ENCODE measurements around the gene PCDH15.

Gene PCDH15

DNA sequence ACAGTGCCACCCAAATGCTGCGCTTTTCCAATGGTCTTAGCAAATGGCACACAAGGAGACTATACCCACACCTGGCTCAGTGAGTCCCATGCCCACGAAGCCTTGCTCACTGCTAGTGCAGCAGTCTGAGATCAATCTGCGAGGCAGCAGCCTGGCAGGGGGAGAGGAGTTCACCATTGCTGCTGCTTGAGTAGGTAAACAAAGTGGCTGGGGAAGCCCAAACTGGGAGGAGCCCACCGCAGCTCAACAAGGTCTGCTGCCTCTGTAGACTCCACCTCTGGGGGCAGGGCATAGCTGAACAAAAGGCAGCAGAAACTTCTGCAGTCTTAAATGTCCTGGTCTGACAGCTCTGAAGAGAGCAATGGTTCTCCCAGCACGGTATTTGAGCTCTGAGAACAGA lies 891.2 kb downstream of the PCDH15 start:
- no peak overlapping the region for H3K4me3 Mint-ChIP-seq
- no peak for DNase-seq
- no peaks in the 10 kb centered on the region for H3K27me3 Mint-ChIP-seq
- H3K27ac Mint-ChIP-seq = no peak overlapping the region
- peaks cover 14 to 26% of the 10 kb centered on the region in 2 donors for H3K9me3 Mint-ChIP-seq
- no peaks in the 10 kb centered on the region for H3K36me3 Mint-ChIP-seq (ENCODE audit: insufficient read depth)
- no peak for ATAC-seq (replicated peaks)
- H3K4me1 Mint-ChIP-seq (ENCODE audit: low read depth in 2 of 2) = no peaks in the 10 kb centered on the region

DNA sequence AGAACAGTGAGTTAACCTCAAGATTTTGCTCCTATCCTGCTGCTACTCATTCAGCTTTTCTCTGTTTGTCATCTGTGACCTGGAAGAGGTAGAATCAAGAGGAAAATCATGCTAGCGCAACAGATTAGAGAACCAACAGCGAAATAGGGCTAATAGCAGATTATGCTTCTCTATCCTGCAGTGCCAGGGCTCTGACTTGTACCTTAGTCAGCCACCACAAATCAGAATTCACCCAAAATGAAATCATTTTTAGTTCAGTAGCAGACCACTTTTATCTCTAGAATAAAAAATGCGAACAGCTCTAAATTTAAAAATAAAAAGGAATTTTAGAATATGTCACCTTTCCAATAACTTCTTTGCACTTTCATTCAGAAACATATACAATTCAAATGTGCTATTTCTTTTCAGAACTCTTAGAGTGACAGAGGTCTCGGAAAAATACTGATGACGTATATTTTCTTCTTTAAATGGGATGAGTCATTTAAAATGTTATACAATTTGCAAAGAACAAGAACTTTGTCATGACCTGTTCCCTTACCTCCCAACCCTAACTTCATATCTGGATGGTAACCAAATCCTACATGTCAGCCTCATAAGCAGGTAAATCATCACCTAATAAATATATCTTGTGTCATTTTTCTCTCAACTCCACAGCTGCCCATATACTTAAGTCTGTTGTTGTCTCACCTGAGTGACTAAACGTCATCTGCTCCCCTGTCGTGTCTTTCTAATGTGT lies 896.4 kb downstream of the PCDH15 start:
- Mint-ChIP-seq H3K27ac (no peak overlapping the region), H3K27me3 (no peaks in the 10 kb centered on the region), H3K36me3 (ENCODE audit: insufficient read depth) (no peaks in the 10 kb centered on the region), H3K4me1 (ENCODE audit: low read depth in 2 of 2) (no peaks in the 10 kb centered on the region), H3K9me3 (peaks cover 8 to 9% of the 10 kb centered on the region in 2 donors), H3K4me3 (no peak overlapping the region)
- ATAC-seq (replicated peaks) (no peak), DNase-seq (no peak)

DNA sequence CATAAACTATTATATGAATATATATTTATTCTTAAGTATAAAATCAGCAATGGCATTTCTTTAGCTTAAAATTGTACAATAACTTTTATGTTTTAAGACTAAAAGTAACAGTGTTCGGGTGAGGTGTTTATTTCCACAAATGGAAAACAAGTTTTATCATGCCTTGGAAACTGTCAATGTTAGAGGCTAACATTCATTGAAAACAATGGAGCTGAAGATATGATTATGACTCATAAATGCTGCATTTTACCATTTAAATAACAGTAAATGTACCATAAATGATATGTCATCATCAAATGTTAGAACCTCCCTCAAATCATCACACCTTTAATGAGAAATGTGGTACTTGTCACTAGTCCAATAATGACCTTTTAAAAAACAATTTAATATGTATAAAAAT lies 897.3 kb downstream of the PCDH15 start:
- Mint-ChIP-seq H3K4me3 (no peak overlapping the region), H3K27ac (no peak overlapping the region), H3K36me3 (ENCODE audit: insufficient read depth) (no peaks in the 10 kb centered on the region), H3K27me3 (no peaks in the 10 kb centered on the region), H3K4me1 (ENCODE audit: low read depth in 2 of 2) (no peaks in the 10 kb centered on the region), H3K9me3 (peaks cover 7 to 9% of the 10 kb centered on the region in 2 donors)
- DNase-seq (no peak), ATAC-seq (replicated peaks) (no peak)

DNA sequence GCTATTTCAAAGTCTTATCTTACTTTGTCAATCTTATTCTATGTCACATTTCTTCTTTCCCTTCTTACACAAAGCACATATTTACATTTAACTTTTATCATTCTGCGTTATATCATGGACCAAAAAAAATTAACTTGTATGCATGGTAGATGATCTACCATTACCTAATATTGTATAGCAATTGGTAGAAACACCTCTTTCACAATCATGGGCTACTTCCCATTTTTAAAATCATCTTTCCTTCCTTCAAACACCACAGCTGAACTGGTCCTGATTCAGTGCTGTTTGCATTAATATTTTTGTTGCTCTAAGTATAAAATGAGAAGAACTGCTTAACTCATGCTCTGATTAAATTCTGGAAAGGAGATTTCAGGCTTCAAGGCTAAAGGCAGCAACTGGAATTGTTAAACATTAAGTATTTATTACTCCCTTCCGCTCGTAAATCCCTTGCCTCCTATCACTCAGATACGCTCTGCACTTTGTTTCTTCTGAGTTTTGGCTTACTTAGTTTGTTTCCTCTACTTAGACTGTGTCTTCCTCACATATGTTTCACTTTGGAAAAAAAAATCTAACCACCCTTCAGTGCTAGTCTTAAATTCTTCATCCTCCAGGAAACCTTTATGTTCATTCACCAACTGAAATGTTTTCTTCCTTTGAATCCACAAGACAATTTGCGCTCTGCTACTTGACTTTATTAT lies 901.4 kb downstream of the PCDH15 start:
- H3K9me3 Mint-ChIP-seq = peaks cover 0 to 3% of the 10 kb centered on the region in 2 donors
- no peak overlapping the region for H3K4me3 Mint-ChIP-seq
- no peak for DNase-seq
- H3K4me1 Mint-ChIP-seq (ENCODE audit: low read depth in 2 of 2) = no peaks in the 10 kb centered on the region
- ATAC-seq (replicated peaks) = no peak
- H3K27me3 Mint-ChIP-seq = no peaks in the 10 kb centered on the region
- no peaks in the 10 kb centered on the region for H3K36me3 Mint-ChIP-seq (ENCODE audit: insufficient read depth)
- no peak overlapping the region for H3K27ac Mint-ChIP-seq

DNA sequence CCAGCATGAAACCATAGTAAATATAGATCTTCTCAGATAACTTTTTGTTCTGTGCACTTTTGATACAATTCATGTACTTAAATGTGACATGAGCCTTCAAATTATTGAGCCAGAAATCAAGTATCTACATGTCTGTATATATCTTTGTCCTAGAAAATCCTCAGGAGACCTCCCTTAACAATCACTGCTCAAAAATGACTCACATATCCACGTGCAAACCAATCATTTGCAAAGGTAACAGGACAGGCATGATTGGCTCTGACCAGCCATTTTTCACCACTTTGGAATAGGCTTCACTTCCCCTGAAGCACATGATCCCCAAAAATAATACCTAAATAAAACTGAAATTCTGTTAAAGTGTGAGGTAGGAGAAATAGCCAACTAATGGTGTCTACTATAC lies 902.5 kb downstream of the PCDH15 start:
- DNase-seq (no peak), ATAC-seq (replicated peaks) (no peak)
- Mint-ChIP-seq H3K27ac (no peak overlapping the region), H3K4me1 (ENCODE audit: low read depth in 2 of 2) (no peaks in the 10 kb centered on the region), H3K27me3 (no peaks in the 10 kb centered on the region), H3K4me3 (no peak overlapping the region), H3K36me3 (ENCODE audit: insufficient read depth) (no peaks in the 10 kb centered on the region), H3K9me3 (peaks cover 0 to 3% of the 10 kb centered on the region in 2 donors)

DNA sequence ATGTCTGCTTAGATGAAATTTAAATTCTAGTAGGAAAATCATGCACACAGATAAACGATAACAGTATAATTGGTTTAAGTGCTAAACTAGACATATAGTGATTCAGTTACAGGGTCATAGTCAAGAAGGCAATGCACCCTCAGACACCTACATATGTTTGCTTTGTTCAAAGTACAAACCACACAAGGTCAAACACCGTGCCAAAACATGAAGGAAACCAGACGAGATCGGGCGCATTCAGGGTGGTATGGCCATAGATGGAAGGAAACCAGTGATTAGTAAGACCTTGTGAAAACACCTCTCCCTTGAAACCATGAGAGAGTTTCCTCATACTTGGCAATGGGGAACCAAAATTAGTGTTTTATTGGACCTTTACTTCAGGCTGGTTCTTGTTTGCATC lies 906.9 kb downstream of the PCDH15 start:
- peaks cover 0 to 7% of the 10 kb centered on the region in 2 donors for H3K9me3 Mint-ChIP-seq
- H3K27me3 Mint-ChIP-seq = no peaks in the 10 kb centered on the region
- no peak for DNase-seq
- no peaks in the 10 kb centered on the region for H3K36me3 Mint-ChIP-seq (ENCODE audit: insufficient read depth)
- no peak overlapping the region for H3K27ac Mint-ChIP-seq
- no peak for ATAC-seq (replicated peaks)
- H3K4me1 Mint-ChIP-seq (ENCODE audit: low read depth in 2 of 2) = no peaks in the 10 kb centered on the region
- H3K4me3 Mint-ChIP-seq = no peak overlapping the region

DNA sequence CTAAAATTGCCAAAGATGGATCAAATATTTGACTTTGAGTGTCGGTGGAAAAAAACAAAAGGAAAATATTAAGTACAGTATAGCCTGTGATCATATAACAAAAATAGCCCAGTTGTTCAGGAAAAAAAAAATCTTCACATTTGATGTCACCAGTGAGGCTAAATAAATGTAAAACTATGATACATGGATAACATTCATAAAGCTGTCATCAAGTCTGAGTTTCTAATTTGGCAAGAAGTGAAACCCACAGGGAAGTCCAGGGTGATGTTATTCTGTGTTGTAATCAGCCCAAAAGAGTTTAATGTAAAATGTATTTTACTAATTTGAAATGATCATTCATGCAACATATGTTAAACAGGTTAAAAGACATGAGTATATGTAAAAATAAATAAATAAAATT lies 908.0 kb downstream of the PCDH15 start:
- H3K36me3 Mint-ChIP-seq (ENCODE audit: insufficient read depth) = no peaks in the 10 kb centered on the region
- DNase-seq (no peak), ATAC-seq (replicated peaks) (no peak)
- H3K4me3 Mint-ChIP-seq = no peak overlapping the region
- H3K9me3 Mint-ChIP-seq = peaks cover 0 to 7% of the 10 kb centered on the region in 2 donors
- H3K27me3 Mint-ChIP-seq = no peaks in the 10 kb centered on the region
- H3K27ac Mint-ChIP-seq = no peak overlapping the region
- no peaks in the 10 kb centered on the region for H3K4me1 Mint-ChIP-seq (ENCODE audit: low read depth in 2 of 2)

DNA sequence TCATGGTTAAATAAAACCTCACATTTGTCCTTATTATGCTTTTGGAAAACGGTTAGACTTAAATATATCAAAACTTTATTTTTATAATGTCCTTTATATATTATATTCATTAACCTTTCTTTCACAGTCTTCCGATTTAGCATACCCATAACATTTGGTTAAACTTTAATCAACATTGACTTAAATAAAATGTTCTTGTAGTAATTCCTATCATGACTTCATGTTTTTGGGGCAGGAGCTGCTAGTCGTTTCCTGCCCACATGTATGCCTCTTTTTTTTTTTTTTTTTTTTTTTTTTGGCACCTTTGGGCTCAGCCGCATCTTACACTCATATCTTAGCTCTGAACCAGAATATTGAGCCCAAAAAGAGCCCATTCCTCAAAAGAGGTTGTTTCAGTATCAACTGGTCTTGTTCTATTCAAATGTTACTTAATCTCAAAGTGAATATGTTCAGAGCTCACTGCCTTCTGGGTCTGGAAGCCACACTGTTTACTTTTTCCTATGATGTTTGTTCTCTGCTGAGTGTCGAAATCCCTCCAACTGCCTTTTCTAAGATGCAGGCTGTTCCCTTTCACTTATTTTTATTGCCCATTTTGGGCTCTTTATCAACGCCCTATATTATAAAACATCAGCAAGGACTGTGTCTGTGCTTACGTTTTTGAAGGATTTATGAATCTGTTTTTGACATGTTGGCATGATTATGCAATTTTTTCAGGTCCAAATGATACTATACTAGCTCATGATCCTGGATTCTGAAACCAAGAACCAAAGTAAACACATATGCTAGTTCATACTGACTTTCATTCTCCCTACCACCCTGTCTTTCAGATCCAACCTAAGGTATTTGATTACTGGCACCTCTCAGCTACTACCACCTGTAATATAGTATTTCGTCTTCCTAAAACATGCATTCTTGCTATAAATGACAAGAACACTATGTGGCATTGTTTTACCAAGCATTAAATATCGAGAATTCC lies 914.4 kb downstream of the PCDH15 start:
- no peaks in the 10 kb centered on the region for H3K36me3 Mint-ChIP-seq (ENCODE audit: insufficient read depth)
- H3K4me1 Mint-ChIP-seq (ENCODE audit: low read depth in 2 of 2) = no peaks in the 10 kb centered on the region
- ATAC-seq (replicated peaks) (no peak), DNase-seq (no peak)
- H3K27me3 Mint-ChIP-seq = no peaks in the 10 kb centered on the region
- H3K9me3 Mint-ChIP-seq = peaks cover 0 to 9% of the 10 kb centered on the region in 2 donors
- no peak overlapping the region for H3K27ac Mint-ChIP-seq
- H3K4me3 Mint-ChIP-seq = no peak overlapping the region

DNA sequence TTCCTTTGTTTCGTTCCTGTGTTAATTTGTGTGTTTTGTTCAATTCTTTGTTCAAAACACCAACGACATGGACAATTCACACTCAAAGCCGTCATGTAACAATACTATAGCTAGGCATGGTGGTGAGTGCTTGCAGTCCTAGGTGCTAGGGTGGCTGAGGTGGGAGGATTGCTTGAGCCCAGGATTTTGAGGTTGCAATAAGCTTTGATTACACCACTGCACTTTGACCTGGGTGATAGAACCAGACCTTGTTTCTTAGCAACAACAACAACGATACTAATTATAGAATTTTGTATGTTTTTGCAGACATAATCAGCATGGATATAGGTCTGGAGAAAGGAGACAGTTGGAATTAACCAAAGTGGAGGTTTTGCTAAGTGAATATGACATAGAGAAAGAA lies 936.2 kb downstream of the PCDH15 start:
- no peak for ATAC-seq (replicated peaks)
- H3K4me3 Mint-ChIP-seq = no peak overlapping the region

DNA sequence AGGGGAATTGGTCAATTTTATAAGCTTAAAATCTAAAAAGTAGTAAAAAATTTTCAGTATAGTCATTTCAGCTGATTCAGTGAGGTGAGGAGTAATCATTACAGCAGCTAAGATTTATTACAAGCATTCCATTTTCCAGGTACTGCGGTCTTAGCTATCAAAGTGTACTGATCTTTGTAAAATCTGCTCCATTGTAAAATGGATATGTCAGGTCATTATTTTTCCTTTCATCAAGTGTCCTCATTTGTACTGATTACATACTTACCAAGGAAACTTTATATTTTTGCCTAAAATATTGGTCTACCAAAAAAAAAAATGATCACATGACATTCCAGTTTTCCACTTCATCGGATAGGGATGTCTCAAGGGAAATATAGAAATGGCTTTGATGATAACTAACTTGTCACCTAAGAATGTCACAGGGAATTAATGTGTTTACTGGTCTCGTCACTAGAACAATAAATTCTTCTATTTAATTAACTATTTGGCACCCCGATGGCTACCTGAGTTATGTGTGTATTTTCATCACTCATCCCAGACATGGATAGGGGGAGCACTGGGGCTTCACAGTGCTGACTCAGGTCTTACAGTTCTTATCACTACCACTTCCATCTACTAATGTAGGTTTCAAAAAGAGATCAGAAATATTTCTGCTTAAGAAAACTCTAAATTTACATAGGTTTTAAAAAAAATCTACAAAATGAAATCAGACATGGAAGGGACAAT lies 948.4 kb downstream of the PCDH15 start:
- ATAC-seq (replicated peaks) (no peak), DNase-seq (no peak)
- Mint-ChIP-seq H3K36me3 (ENCODE audit: insufficient read depth) (no peaks in the 10 kb centered on the region), H3K27me3 (no peaks in the 10 kb centered on the region), H3K4me3 (no peak overlapping the region), H3K9me3 (peaks cover 0 to 3% of the 10 kb centered on the region in 2 donors), H3K4me1 (ENCODE audit: low read depth in 2 of 2) (no peaks in the 10 kb centered on the region), H3K27ac (no peak overlapping the region)

More for the DNA sequence above, 936.2 kb downstream of the PCDH15 start:
- no peaks in the 10 kb centered on the region for H3K4me1 Mint-ChIP-seq (ENCODE audit: low read depth in 2 of 2)
- peaks cover 9 to 14% of the 10 kb centered on the region in 2 donors for H3K9me3 Mint-ChIP-seq
- no peaks in the 10 kb centered on the region for H3K27me3 Mint-ChIP-seq
- DNase-seq = no peak
- H3K27ac Mint-ChIP-seq = no peak overlapping the region
- no peaks in the 10 kb centered on the region for H3K36me3 Mint-ChIP-seq (ENCODE audit: insufficient read depth)

DNA sequence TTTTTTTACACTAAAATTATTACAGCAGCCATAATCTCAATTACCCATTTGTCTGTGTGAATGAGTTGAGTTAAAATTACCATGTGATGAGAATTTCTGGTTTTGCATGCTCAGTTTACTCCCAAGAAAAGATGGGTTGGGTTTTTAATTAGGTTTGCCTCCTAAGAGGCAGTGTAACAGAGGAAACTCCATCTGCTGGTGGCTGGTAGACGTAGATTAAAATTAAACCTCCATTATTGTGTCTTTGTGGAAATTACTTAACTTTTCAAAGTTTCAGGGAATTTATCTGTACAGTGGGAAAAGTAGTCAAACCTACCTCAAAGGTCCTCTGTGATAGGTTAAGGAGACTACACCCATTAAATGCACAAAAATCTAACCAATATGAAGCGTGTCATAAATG lies 954.2 kb downstream of the PCDH15 start:
- H3K4me3 Mint-ChIP-seq = no peak overlapping the region
- H3K9me3 Mint-ChIP-seq = peaks cover 7 to 14% of the 10 kb centered on the region in 2 donors
- H3K27me3 Mint-ChIP-seq = no peaks in the 10 kb centered on the region
- ATAC-seq (replicated peaks) (no peak), DNase-seq (no peak)
- H3K4me1 Mint-ChIP-seq (ENCODE audit: low read depth in 2 of 2) = no peaks in the 10 kb centered on the region
- no peak overlapping the region for H3K27ac Mint-ChIP-seq
- no peaks in the 10 kb centered on the region for H3K36me3 Mint-ChIP-seq (ENCODE audit: insufficient read depth)

DNA sequence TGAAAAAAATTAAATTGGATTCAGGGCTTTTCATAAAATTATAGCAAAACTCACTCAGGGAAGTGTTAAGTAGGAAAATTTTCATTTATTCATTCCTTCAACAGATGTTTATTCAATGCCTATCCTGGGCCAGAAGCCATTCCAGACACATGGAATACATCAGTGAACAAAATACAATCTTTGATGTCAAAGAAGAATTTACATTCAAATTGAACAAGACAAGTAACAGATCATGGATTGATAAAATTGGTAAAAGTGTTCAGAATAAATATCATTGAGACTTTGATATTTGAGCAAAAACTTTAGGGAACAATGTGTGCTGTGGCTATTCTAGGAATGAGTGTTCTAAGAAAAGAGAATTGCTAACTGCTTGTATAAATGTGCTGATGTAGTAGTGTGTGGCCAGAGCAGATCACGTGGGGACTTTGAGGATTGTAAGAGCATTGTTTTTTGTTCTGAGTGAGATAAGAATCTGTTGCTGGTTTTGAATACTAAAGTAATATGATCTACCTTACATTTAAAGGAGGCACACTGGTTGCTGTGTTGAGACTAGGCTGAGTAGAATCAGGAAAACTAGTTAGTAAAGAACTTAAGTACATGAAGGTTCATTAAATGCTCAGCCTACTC lies 957.2 kb downstream of the PCDH15 start:
- no peak overlapping the region for H3K4me3 Mint-ChIP-seq
- peaks cover 4 to 14% of the 10 kb centered on the region in 2 donors for H3K9me3 Mint-ChIP-seq
- ATAC-seq (replicated peaks) = no peak
- no peaks in the 10 kb centered on the region for H3K27me3 Mint-ChIP-seq
- DNase-seq = no peak
- no peak overlapping the region for H3K27ac Mint-ChIP-seq
- no peaks in the 10 kb centered on the region for H3K4me1 Mint-ChIP-seq (ENCODE audit: low read depth in 2 of 2)
- no peaks in the 10 kb centered on the region for H3K36me3 Mint-ChIP-seq (ENCODE audit: insufficient read depth)

Data from effector memory CD8-positive, alpha-beta T cell (primary cell).